ENCODE data around the gene VPS13D. TPM values are rescaled to one million over a fixed set of nuclear protein-coding genes. Genes with fewer than 3 reads are reported as not detected.

Gene VPS13D
- total and polyA plus RNA-seq, 9 donors: 19.8 to 59.3 (median 41.8) TPM

- intact Hi-C loops (cut with DNase I): no loop called here
- Histone ChIP-seq H3K4me1 (ENCODE audit: insufficient read depth) (peaks cover 13% of the 10 kb centered on the region), H3K9me3 (no peaks in the 10 kb centered on the region), H3K36me3 (no peaks in the 10 kb centered on the region), H3K4me3 (no peak overlapping the region), H3K27me3 (no peaks in the 10 kb centered on the region), H3K27ac (no peak overlapping the region)
- TF ChIP-seq POLR2A (IDR thresholded peaks at IDR 0.05) (no peak), CTCF (IDR thresholded peaks at IDR 0.05) (no peak), EP300 (IDR thresholded peaks at IDR 0.05) (no peak)
- WGBS, 3 donors: 65 to 79% (median 67%) methylated on average over 8 of the region's 8 CpGs
- DNase-seq: no peak
These were observed 71.8 kb downstream of the VPS13D start for GRCh38 chr1:12301518-12302237.

GRCh38 chr1:12302798-12303447 is 73.1 kb downstream of the VPS13D start:
- H3K9me3 ChIP-seq: no peaks in the 10 kb centered on the region
- intact Hi-C loops (cut with DNase I): no loop called here
- no peak overlapping the region for H3K27ac ChIP-seq
- no peak for DNase-seq
- peaks cover 13% of the 10 kb centered on the region for H3K4me1 ChIP-seq (ENCODE audit: insufficient read depth)
- no peaks in the 10 kb centered on the region for H3K36me3 ChIP-seq
- TF ChIP-seq CTCF (IDR thresholded peaks at IDR 0.05) (no peak), POLR2A (IDR thresholded peaks at IDR 0.05) (no peak)
- 17 to 42% (median 20%) methylated on average over 2 of the region's 2 CpGs for WGBS, 3 donors
- H3K27me3 ChIP-seq: no peaks in the 10 kb centered on the region
- no peak overlapping the region for H3K4me3 ChIP-seq

GRCh38 chr1:12305377-12305776 is 75.5 kb downstream of the VPS13D start:
- Histone ChIP-seq H3K27ac (no peak overlapping the region), H3K9me3 (no peaks in the 10 kb centered on the region), H3K4me3 (no peak overlapping the region), H3K27me3 (no peaks in the 10 kb centered on the region), H3K4me1 (ENCODE audit: insufficient read depth) (peaks cover 15% of the 10 kb centered on the region), H3K36me3 (no peaks in the 10 kb centered on the region)
- TF ChIP-seq EP300 (IDR thresholded peaks at IDR 0.05) (no peak), POLR2A (IDR thresholded peaks at IDR 0.05) (no peak), CTCF (IDR thresholded peaks at IDR 0.05) (no peak)
- DNase-seq: peak; percentile 28 to 42 (median 31)
- intact Hi-C loops (cut with DNase I): no loop called here
- 30 to 34% (median 31%) methylated on average over 8 of the region's 8 CpGs for WGBS, 3 donors

- WGBS, 3 donors: 14 to 33% (median 14%) methylated on average over 6 of the region's 6 CpGs
- H3K4me1 ChIP-seq (ENCODE audit: insufficient read depth): peaks cover 6% of the 10 kb centered on the region
- intact Hi-C loops (cut with DNase I): loop anchor here (5.0 to 10.0 kb wide), 4 partner anchors 305 to 347 kb away; partner anchors contain the start of gene DHRS3 (in 1 of the 4)
- H3K9me3 ChIP-seq: no peaks in the 10 kb centered on the region
- no peak for TF ChIP-seq EP300 (IDR thresholded peaks at IDR 0.05)
- no peak for TF ChIP-seq CTCF (IDR thresholded peaks at IDR 0.05)
- TF ChIP-seq POLR2A (IDR thresholded peaks at IDR 0.05): no peak
- no peaks in the 10 kb centered on the region for H3K36me3 ChIP-seq
- H3K27me3 ChIP-seq: no peaks in the 10 kb centered on the region
- H3K4me3 ChIP-seq: no peak overlapping the region
- H3K27ac ChIP-seq: peak overlapping the region in 1 of 2 donors; percentile 8
- peak in 2 of 5 donors; percentile 20 to 30 for DNase-seq
These were observed 80.2 kb downstream of the VPS13D start for GRCh38 chr1:12309783-12310742.

All from ovary (tissue), 9 donors.